ENCODE measurements around the gene LYSMD2.

- TF ChIP-seq CTCF (IDR thresholded peaks at IDR 0.05) (no peak), POLR2A (IDR thresholded peaks at IDR 0.05) (no peak)
These were observed 45.3 kb downstream of the LYSMD2 start for GRCh38 chr15:51692154-51692553.

Data from Peyer's patch (tissue), 4 donors.